AG09309 (cell line): ENCODE results near the gene KCTD16.

ENCODE experiments used
- DNase-seq: peaks from one replicate; pipeline ENCODE4 v3.0.0-alpha.2; 2010; ENCODE audit warnings: low read depth
- H3K4me3 ChIP-seq: 2 replicates; pipeline ENCODE4 v1.5.1; 2011; ENCODE audit warnings: mild to moderate bottlenecking, low read depth, low read length, moderate library complexity; ENCODE audit not compliant: control insufficient read depth
- CTCF ChIP-seq: IDR thresholded peaks from 2 replicates; pipeline ENCODE4 v1.5.1; 2011; ENCODE audit warnings: mild to moderate bottlenecking, low read depth, low read length, inconsistent platforms; ENCODE audit not compliant: insufficient read depth, control insufficient read depth; ENCODE audit errors: missing control alignments

Gene KCTD16

GRCh38 chr5:144422018-144422727 is 251.5 kb downstream of the KCTD16 start:
- H3K4me3 ChIP-seq, result no peak overlapping the region
- TF ChIP-seq CTCF, result no peak
- DNase-seq, result no peak

GRCh38 chr5:144427866-144428265 is 257.2 kb downstream of the KCTD16 start:
- DNase-seq, result no peak
- TF ChIP-seq CTCF, result no peak
- H3K4me3 ChIP-seq, result no peak overlapping the region

- H3K4me3 ChIP-seq, result no peak overlapping the region
- DNase-seq, result no peak
- no peak for TF ChIP-seq CTCF
Observed at GRCh38 chr5:144428326-144428725, 257.7 kb downstream of the KCTD16 start.

- no peak for DNase-seq
- no peak for TF ChIP-seq CTCF
- H3K4me3 ChIP-seq, result no peak overlapping the region
Observed at GRCh38 chr5:144429405-144429804, 258.7 kb downstream of the KCTD16 start.

- DNase-seq, result no peak
- TF ChIP-seq CTCF, result no peak
- no peak overlapping the region for H3K4me3 ChIP-seq
Observed at GRCh38 chr5:144429905-144430304, 259.2 kb downstream of the KCTD16 start.

- no peak for DNase-seq
- TF ChIP-seq CTCF, result no peak
- no peak overlapping the region for H3K4me3 ChIP-seq
Observed at GRCh38 chr5:144433140-144433822, 262.6 kb downstream of the KCTD16 start.
